HepG2 (cell line): ENCODE results near the gene COL27A1. TPM values are rescaled to one million over a fixed set of nuclear protein-coding genes. Genes with fewer than 3 reads are reported as not detected.

Source experiments
- ATAC-seq: fragments of 200-7000 bp; cut with Tn5 transposase; 3 replicates; pipeline ENCODE4 v1.9.1; 2020; ENCODE audit warnings: mild to moderate bottlenecking, moderate library complexity
- BruUV-seq: library from RNA; stranded (reverse); fragments of 400-500 nt; replicated peaks from 2 replicates; lab custom pipeline; 2021; lab: Mats Ljungman, UMichigan
- CTCF ChIA-PET: fragments of 300-600 bp; formaldehyde crosslinking; extraction: SDS; loops from one replicate; lab custom pipeline; 2021; ENCODE audit warnings: low total read pairs, inconsistent platforms, low intra/inter-chr PET ratio; lab: Yijun Ruan, JAX
- POLR2A ChIA-PET: fragments of 350-600 bp; sonication (Branson Sonifier 250); formaldehyde crosslinking; loops from one replicate; lab custom pipeline; 2020; ENCODE audit warnings: antibody characterized with exemption, inconsistent platforms; lab: Yijun Ruan, JAX
- DNase-seq: peaks from one replicate; pipeline ENCODE4 v3.0.0-alpha.2; 2015; ENCODE audit warnings: low spot score
- FAIRE-seq: peaks from 3 replicates; lab custom pipeline; 2011; peaks lifted over from hg19 to GRCh38; lab: Jason Lieb, UNC
- H2AFZ ChIP-seq: one replicate; pipeline ENCODE4 v1.6.1; 2011; ENCODE audit warnings: low read length, inconsistent platforms
- H3K27ac ChIP-seq: fragments of 300-600 bp; 3 replicates; pipeline ENCODE4 v1.8.0; 2011; ENCODE audit warnings: mixed run types, mild to moderate bottlenecking, mixed read lengths, low read length, inconsistent platforms; ENCODE audit not compliant: insufficient read depth; ENCODE audit errors: extremely low read length
- H3K27me3 ChIP-seq, 2 experiments: fragments of 200-600 bp in 1 of 2; 2 replicates in 1 of 2; 3 replicates in 1 of 2; pipeline versions ENCODE4 v1.6.0 to v1.8.0; 2011; ENCODE audit warnings: low read length in 2 of 2, mild to moderate bottlenecking in 2 of 2, moderate library complexity in 2 of 2, inconsistent platforms in 1 of 2; ENCODE audit not compliant: insufficient read depth in 2 of 2, control insufficient read depth in 1 of 2
- H3K36me3 ChIP-seq, 2 experiments: fragments of 200-600 bp in 1 of 2; replicated peaks in 1 of 2; 2 replicates in 1 of 2; 3 replicates in 1 of 2; pipeline versions ENCODE4 v1.5.1 to v1.8.0; 2011; ENCODE audit warnings: low read length in 2 of 2, inconsistent platforms in 1 of 2; ENCODE audit not compliant: insufficient read depth in 2 of 2, control insufficient read depth in 1 of 2
- H3K4me1 ChIP-seq: 2 replicates; pipeline ENCODE4 v1.5.1; 2012; ENCODE audit warnings: low read length, inconsistent platforms; ENCODE audit not compliant: insufficient read depth
- H3K4me2 ChIP-seq: 2 replicates; pipeline ENCODE4 v1.6.0; 2011; ENCODE audit warnings: low read depth, low read length, inconsistent platforms
- H3K4me3 ChIP-seq, 3 experiments: fragments of 200-600 bp in 1 of 3; sonication (generic), shearing (Covaris generic) in 1 of 3; replicated peaks in 1 of 3; 2 replicates each; pipeline ENCODE4 v1.5.1; 2011 to 2016; ENCODE audit warnings: low read length in 3 of 3, inconsistent platforms in 2 of 3, low read depth in 2 of 3, mild to moderate bottlenecking in 2 of 3, control low read depth in 1 of 3, mixed read lengths in 1 of 3; ENCODE audit not compliant: insufficient read depth in 1 of 3
- H3K79me2 ChIP-seq: one replicate; pipeline ENCODE4 v1.6.1; 2011; ENCODE audit warnings: low read length, inconsistent platforms; ENCODE audit not compliant: insufficient read depth
- H3K9ac ChIP-seq: 2 replicates; pipeline ENCODE4 v1.6.0; 2011; ENCODE audit warnings: mild to moderate bottlenecking, low read depth, low read length, inconsistent platforms; ENCODE audit not compliant: insufficient read depth
- H3K9me3 ChIP-seq: 2 replicates; pipeline ENCODE4 v1.5.1; 2012; ENCODE audit warnings: mild to moderate bottlenecking, low read length
- H4K20me1 ChIP-seq: 2 replicates; pipeline ENCODE4 v1.6.0; 2011; ENCODE audit warnings: inconsistent platforms, mild to moderate bottlenecking, low read length, moderate library complexity; ENCODE audit not compliant: insufficient read depth
- CHCHD3 ChIP-seq: sonication (generic); formaldehyde crosslinking; IDR thresholded peaks from 2 replicates; pipeline ENCODE4 v1.8.0; 2022; ENCODE audit warnings: mild to moderate bottlenecking, missing genetic modification reagents, moderate library complexity
- DNMT1 ChIP-seq: sonication (generic); formaldehyde crosslinking; IDR thresholded peaks from 2 replicates; pipeline ENCODE4 v1.5.1; 2020; ENCODE audit warnings: mild to moderate bottlenecking, missing genetic modification reagents
- IKZF4 ChIP-seq: sonication (generic); formaldehyde crosslinking; IDR thresholded peaks from 2 replicates; pipeline ENCODE4 v1.5.1; 2020; ENCODE audit warnings: borderline replicate concordance, mild to moderate bottlenecking, low read depth, missing genetic modification reagents; ENCODE audit errors: not compliant biosample characterization
- LCORL ChIP-seq, 2 experiments: fragments of 450-650 bp in 1 of 2; sonication (generic) in 1 of 2; formaldehyde crosslinking in 1 of 2; IDR thresholded peaks; 2 replicates each; pipeline versions ENCODE4 v1.5.0 to v1.6.1; 2017 to 2020; ENCODE audit warnings: antibody characterized with exemption in 1 of 2, missing genetic modification reagents in 1 of 2
- MZF1 ChIP-seq: sonication (generic); formaldehyde crosslinking; IDR thresholded peaks from 2 replicates; pipeline ENCODE4 v1.8.1; 2023; ENCODE audit warnings: mild to moderate bottlenecking, missing genetic modification reagents, borderline replicate concordance
- NFE2 ChIP-seq: sonication (generic); formaldehyde crosslinking; IDR thresholded peaks from 2 replicates; pipeline ENCODE4 v1.4.0; 2020; ENCODE audit warnings: missing genetic modification reagents
- RAD21 ChIP-seq: fragments of 450-650 bp; formaldehyde crosslinking; IDR thresholded peaks from 2 replicates; pipeline ENCODE4 v1.5.0; 2020; ENCODE audit warnings: mild to moderate bottlenecking
- RBM39 ChIP-seq: fragments of 200-400 bp; formaldehyde crosslinking; IDR thresholded peaks from one replicate; pipeline ENCODE4 v1.6.1; 2018; ENCODE audit warnings: antibody characterized with exemption, mild to moderate bottlenecking, low read depth, low read length; ENCODE audit not compliant: poor library complexity, severe bottlenecking
- SSRP1 ChIP-seq: IDR thresholded peaks from 2 replicates; pipeline ENCODE4 v1.6.1; 2016; ENCODE audit warnings: control low read depth
- ZBTB3 ChIP-seq: sonication (generic); formaldehyde crosslinking; IDR thresholded peaks from 2 replicates; pipeline ENCODE4 v1.4.0; 2020; ENCODE audit warnings: low read depth, mild to moderate bottlenecking, moderate library complexity, missing genetic modification reagents, borderline replicate concordance
- ZNF383 ChIP-seq: sonication (generic); formaldehyde crosslinking; IDR thresholded peaks from 2 replicates; pipeline ENCODE4 v1.4.0; 2020; ENCODE audit warnings: missing genetic modification reagents, mild to moderate bottlenecking, borderline replicate concordance
- ZNF614 ChIP-seq: IDR thresholded peaks from 2 replicates; pipeline ENCODE4 v1.6.1; 2018; ENCODE audit warnings: missing biosample characterization, missing genetic modification reagents, inconsistent platforms, borderline replicate concordance
- ZNF652 ChIP-seq: IDR thresholded peaks from 2 replicates; pipeline ENCODE4 v1.6.1; 2016; ENCODE audit warnings: low read depth, borderline replicate concordance
- ZNF674 ChIP-seq: sonication (generic); formaldehyde crosslinking; IDR thresholded peaks from 2 replicates; pipeline ENCODE4 v1.5.0; 2020; ENCODE audit warnings: low read depth, mild to moderate bottlenecking, missing genetic modification reagents
- WGBS: methylation state at CpG from one replicate; pipeline ENCODE4 v1.1.6; 2017; ENCODE audit warnings: low lambda C conversion rate; 5-methylcytosine and 5-hydroxymethylcytosine counted together
- in situ Hi-C: cut with HindIII; loops from 2 replicates; pipeline ENCODE4 v1.10.0; 2017; ENCODE audit warnings: low pct_unique_long_range_greater_than_20kb; ENCODE audit not compliant: extremely low pct_ligation_motif_present
- intact Hi-C: fragments of 100-400 bp; cut with micrococcal nuclease; formaldehyde crosslinking; loops from one replicate; pipeline ENCODE4 v1.10.0; 2022; ENCODE audit not compliant: unreplicated experiment
- polyA plus RNA-seq, 8 experiments: library from polyadenylated mRNA; depleted of rRNA in 3 of 8; stranded (reverse) in 7 of 8; unstranded in 1 of 8; fragments of >200 nt; fragmentation: Illumina TruSeq in 4 of 8; extraction: Trizol in 4 of 8; gene quantifications; 2 replicates each; pipeline versions ENCODE4 v1.2.1 to v1.2.3, GENCODE V29; 2011 to 2016; ENCODE audit warnings: low read depth in 4 of 8, missing spikeins in 1 of 8, mixed read lengths in 1 of 8; ENCODE audit not compliant: insufficient read depth in 1 of 8
- total RNA-seq, 5 experiments: library from RNA; depleted of rRNA; stranded (reverse); fragments of >200 nt; fragmentation: Illumina TruSeq; extraction: Trizol; gene quantifications; 2 replicates each; pipeline ENCODE4 v1.2.3, GENCODE V29; 2016; ENCODE audit warnings: low read depth in 1 of 5
- TF ChIP-seq, protein P1 (sequence below): sonication (generic); formaldehyde crosslinking; IDR thresholded peaks from 2 replicates; pipeline ENCODE4 v1.5.1; 2020; ENCODE audit warnings: mild to moderate bottlenecking, missing genetic modification reagents, moderate library complexity
- TF ChIP-seq, protein P2 (sequence below): IDR thresholded peaks from 2 replicates; pipeline ENCODE4 v1.6.1; 2016; ENCODE audit warnings: low read depth

COL27A1 gene
- total and polyA plus RNA-seq, 2 of the 13 experiments (the other 11 are each of a cell fraction or from before 2014, with no cell fraction given) = 71.3 to 89.1 TPM

- ATAC-seq = no peak
- 88% methylated on average over 4 of the region's 4 CpGs for WGBS
- in situ Hi-C loops (no loop called here), intact Hi-C loops (no loop called here)
- Histone ChIP-seq H3K36me3 (peaks cover 17 to 54% of the 10 kb centered on the region in 2 experiments; a peak in 4 of 5 replicates), H3K9me3 (no peaks in the 10 kb centered on the region), H4K20me1 (peaks cover 65% of the 10 kb centered on the region), H2AFZ (no peak overlapping the region), H3K4me3 (no peak overlapping the region), H3K4me1 (peaks cover 80% of the 10 kb centered on the region), H3K27me3 (no peaks in the 10 kb centered on the region; a peak in 1 of 5 replicates), H3K9ac (no peak overlapping the region), H3K79me2 (peaks cover 91% of the 10 kb centered on the region), H3K27ac (no peak overlapping the region), H3K4me2 (no peak overlapping the region)
- no TSS peak for BruUV-seq
- no peak for FAIRE-seq
- ChIA-PET POLR2A (interaction anchor here (1.1 to 13.2 kb wide), 4 partner anchors 11 to 79 kb away, joined by 3 to 252 read pairs (median 4); no protein-coding TSS in a partner anchor), CTCF (no interaction called here)
- TF ChIP-seq SSRP1 (CRISPR knock-in tag) (no peak), RBM39 (no peak), MZF1 (no peak), RAD21 (no peak), ZBTB3 (CRISPR knock-in tag) (no peak), DNMT1 (no peak), ZNF383 (CRISPR knock-in tag) (no peak), NFE2 (CRISPR knock-in tag) (no peak), ZNF614 (no peak), LCORL (IDR thresholded peaks at IDR 0.05) (no peak), LCORL (CRISPR knock-in tag; IDR thresholded peaks at IDR 0.05) (no peak), CHCHD3 (CRISPR knock-in tag) (no peak), ZNF652 (CRISPR knock-in tag) (0 out of 2 replicates have a peak, but pooled peaks have one; percentile 33), ZNF674 (CRISPR knock-in tag) (no peak), IKZF4 (CRISPR knock-in tag) (no peak)
- TF ChIP-seq, protein P1, sequence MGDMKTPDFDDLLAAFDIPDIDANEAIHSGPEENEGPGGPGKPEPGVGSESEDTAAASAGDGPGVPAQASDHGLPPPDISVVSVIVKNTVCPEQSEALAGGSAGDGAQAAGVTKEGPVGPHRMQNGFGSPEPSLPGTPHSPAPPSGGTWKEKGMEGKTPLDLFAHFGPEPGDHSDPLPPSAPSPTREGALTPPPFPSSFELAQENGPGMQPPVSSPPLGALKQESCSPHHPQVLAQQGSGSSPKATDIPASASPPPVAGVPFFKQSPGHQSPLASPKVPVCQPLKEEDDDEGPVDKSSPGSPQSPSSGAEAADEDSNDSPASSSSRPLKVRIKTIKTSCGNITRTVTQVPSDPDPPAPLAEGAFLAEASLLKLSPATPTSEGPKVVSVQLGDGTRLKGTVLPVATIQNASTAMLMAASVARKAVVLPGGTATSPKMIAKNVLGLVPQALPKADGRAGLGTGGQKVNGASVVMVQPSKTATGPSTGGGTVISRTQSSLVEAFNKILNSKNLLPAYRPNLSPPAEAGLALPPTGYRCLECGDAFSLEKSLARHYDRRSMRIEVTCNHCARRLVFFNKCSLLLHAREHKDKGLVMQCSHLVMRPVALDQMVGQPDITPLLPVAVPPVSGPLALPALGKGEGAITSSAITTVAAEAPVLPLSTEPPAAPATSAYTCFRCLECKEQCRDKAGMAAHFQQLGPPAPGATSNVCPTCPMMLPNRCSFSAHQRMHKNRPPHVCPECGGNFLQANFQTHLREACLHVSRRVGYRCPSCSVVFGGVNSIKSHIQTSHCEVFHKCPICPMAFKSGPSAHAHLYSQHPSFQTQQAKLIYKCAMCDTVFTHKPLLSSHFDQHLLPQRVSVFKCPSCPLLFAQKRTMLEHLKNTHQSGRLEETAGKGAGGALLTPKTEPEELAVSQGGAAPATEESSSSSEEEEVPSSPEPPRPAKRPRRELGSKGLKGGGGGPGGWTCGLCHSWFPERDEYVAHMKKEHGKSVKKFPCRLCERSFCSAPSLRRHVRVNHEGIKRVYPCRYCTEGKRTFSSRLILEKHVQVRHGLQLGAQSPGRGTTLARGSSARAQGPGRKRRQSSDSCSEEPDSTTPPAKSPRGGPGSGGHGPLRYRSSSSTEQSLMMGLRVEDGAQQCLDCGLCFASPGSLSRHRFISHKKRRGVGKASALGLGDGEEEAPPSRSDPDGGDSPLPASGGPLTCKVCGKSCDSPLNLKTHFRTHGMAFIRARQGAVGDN = peak; percentile 34; the same call in 1 of the 2 replicates
- TF ChIP-seq, protein P2, sequence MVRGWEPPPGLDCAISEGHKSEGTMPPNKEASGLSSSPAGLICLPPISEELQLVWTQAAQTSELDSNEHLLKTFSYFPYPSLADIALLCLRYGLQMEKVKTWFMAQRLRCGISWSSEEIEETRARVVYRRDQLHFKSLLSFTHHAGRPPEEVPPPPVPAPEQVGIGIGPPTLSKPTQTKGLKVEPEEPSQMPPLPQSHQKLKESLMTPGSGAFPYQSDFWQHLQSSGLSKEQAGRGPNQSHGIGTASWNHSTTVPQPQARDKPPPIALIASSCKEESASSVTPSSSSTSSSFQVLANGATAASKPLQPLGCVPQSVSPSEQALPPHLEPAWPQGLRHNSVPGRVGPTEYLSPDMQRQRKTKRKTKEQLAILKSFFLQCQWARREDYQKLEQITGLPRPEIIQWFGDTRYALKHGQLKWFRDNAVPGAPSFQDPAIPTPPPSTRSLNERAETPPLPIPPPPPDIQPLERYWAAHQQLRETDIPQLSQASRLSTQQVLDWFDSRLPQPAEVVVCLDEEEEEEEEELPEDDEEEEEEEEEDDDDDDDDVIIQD = no peak
- TF ChIP-seq, all 625 proteins: peak for 2
- DNase-seq = no peak
Observed at GRCh38 chr9:114161513-114161912, 6.2 kb downstream of the COL27A1 start.
